ENCODE results near the gene GARIN1A. TPM values are rescaled to one million over a fixed set of nuclear protein-coding genes. Genes with fewer than 3 reads are reported as not detected.
"Not testable (repeated sequence)": the region's sequence is repeated elsewhere in the genome, so short reads cannot be mapped to it uniquely, and the experiment has no call there.

Gene GARIN1A
- total RNA-seq = under 1 TPM; 0.10 to 0.27 (median 0.16) TPM

DNA sequence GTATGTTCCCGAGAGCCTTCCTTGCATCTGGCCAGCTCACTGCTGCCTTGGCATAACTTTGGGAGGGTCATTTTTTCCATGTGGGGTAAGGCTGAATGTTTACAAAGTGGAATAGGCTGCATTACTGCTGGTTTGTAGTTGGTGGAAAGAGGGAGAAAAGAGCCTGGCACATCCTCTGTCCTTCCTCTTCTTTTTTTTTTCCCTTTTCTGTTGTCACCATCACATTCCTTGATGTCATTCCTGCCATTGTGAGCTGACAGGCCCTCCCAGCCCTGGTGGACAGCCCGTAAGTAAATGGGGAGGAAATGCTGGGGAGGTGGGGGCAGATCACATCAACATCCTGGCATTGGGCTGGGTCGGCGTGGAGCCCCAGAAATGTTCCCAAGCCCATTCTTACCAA is at the start of gene GARIN1A:
Gene GARIN1A, plus strand, starts transcription at position 301 of the 400 bp plus-strand sequence. CDS start 106 bp downstream, outside the sequence.
- ATAC-seq (no peak), DNase-seq (no peak)
- H3K36me3 Mint-ChIP-seq (ENCODE audit: insufficient read depth) = no peaks in the 10 kb centered on the region
- H3K9me3 Mint-ChIP-seq = no peaks in the 10 kb centered on the region
- H3K4me3 Mint-ChIP-seq = no peak within 1 kb of the TSS
- peaks cover 3% of the 10 kb centered on the region for H3K4me1 Mint-ChIP-seq (ENCODE audit: low read depth)
- peaks cover 30% of the 10 kb centered on the region for H3K27me3 Mint-ChIP-seq (ENCODE audit: low read depth)

DNA sequence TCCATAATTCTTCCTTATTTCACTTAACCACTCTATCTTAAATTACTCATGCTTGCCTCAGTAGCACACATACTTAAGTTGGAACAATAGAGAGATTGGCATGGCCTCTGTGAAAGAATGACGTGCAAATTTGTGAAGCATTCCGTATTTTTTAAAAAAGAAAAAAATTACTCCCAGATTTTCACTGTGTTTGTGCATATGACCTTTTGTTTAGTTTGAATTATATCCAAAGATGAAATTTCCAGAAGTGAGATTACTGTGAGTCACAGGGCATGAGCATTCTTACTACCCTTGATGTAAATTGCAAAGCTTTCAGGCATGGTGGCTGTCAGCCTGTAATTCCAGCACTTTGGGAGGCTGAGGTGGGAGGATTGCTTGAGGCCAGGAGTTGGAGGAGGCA is 45.0 kb upstream of the GARIN1A start:
- H3K4me3 Mint-ChIP-seq; H3K27me3 Mint-ChIP-seq (ENCODE audit: low read depth); DNase-seq; H3K4me1 Mint-ChIP-seq (ENCODE audit: low read depth); ATAC-seq; H3K9me3 Mint-ChIP-seq: not testable (repeated sequence)
- peaks cover 24% of the 10 kb centered on the region for H3K36me3 Mint-ChIP-seq (ENCODE audit: insufficient read depth)

DNA sequence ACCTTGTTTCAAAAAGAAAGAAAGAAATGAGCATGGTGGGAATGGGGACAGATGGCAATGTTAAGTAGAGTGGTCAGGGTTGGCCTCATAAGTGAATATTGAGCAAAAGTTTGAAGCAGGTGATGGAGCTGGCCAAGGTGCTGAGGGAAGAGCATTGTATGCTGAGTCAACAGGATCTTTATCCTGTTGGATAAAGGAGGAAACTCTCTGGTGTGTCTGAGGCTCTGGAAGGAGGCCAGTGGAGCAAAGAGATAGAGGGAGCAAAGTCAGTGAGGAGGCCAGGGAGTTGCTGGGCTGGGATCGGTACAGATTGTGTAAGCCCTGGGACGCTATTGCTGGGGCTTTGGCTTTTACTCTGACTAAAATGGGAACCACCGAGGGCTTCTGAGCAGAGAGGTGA is 38.2 kb upstream of the GARIN1A start:
- not testable (repeated sequence) for H3K4me1 Mint-ChIP-seq (ENCODE audit: low read depth); ATAC-seq; H3K9me3 Mint-ChIP-seq; H3K27me3 Mint-ChIP-seq (ENCODE audit: low read depth); DNase-seq; H3K4me3 Mint-ChIP-seq
- H3K36me3 Mint-ChIP-seq (ENCODE audit: insufficient read depth) = peaks cover 30% of the 10 kb centered on the region

DNA sequence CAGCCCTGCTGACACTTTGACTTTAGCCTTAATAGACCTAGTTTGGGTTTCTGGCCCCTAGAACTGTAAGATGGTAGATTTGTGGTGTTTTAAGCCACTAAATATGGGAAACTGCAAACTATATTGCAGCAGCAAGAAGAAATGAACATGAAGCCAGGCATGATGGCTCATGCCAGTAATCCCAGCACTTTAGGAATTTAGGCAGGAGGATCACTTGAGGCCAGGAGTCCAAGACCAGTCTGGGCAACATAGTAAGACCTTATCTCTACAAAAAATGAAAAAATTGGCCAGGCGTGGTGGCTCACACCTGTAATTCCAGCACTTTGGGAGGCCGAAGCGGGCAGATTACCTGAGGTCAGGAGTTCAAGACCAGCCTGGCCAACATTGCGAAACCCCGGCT is 26.9 kb upstream of the GARIN1A start:
- ATAC-seq; H3K4me1 Mint-ChIP-seq (ENCODE audit: low read depth); H3K4me3 Mint-ChIP-seq; DNase-seq; H3K9me3 Mint-ChIP-seq; H3K27me3 Mint-ChIP-seq (ENCODE audit: low read depth): not testable (repeated sequence)
- H3K36me3 Mint-ChIP-seq (ENCODE audit: insufficient read depth) = peaks cover 10% of the 10 kb centered on the region

DNA sequence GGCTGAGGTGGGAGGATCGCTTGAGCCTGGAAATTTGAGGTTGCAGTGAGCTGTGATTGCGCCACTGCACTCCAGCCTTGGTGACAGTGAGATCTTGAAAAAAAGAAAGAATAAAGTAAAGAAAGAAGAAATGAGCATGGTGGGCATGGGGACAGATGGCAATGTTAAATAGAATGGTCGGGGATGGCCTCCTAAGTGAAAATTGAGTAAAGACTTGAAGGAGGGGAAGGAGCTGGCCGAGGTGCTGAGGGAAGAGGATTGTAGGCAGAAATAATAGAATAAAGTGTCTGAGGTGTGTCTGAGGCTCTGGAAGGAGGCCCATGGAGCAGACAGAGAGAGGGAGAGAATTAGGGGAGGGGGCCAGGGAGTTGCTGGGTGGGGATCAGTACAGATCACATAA is 26.2 kb upstream of the GARIN1A start:
- ATAC-seq; DNase-seq; H3K4me3 Mint-ChIP-seq; H3K4me1 Mint-ChIP-seq (ENCODE audit: low read depth); H3K27me3 Mint-ChIP-seq (ENCODE audit: low read depth); H3K9me3 Mint-ChIP-seq: not testable (repeated sequence)
- peaks cover 10% of the 10 kb centered on the region for H3K36me3 Mint-ChIP-seq (ENCODE audit: insufficient read depth)

DNA sequence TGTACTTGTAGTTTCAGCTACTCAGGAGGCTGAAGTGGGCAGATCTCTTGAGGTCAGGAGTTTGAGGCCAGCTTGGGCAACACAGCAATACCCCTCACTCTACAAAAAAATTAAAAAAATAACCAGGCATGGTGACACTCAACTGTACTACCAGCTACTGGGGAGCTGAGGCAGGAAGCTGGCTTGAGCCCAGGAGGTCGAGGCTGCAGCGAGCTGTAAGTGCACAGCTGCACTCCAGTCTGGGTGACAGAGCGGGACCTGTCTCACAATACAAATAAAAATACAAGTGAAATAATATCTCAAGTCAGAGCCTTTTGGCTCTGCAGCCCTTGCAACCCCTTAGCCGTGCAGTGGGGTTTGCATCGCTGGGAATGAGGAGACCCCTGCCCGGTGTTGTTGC is 25.2 kb upstream of the GARIN1A start:
- ATAC-seq; H3K27me3 Mint-ChIP-seq (ENCODE audit: low read depth); DNase-seq; H3K4me1 Mint-ChIP-seq (ENCODE audit: low read depth); H3K4me3 Mint-ChIP-seq; H3K9me3 Mint-ChIP-seq: not testable (repeated sequence)
- H3K36me3 Mint-ChIP-seq (ENCODE audit: insufficient read depth) = peaks cover 10% of the 10 kb centered on the region

DNA sequence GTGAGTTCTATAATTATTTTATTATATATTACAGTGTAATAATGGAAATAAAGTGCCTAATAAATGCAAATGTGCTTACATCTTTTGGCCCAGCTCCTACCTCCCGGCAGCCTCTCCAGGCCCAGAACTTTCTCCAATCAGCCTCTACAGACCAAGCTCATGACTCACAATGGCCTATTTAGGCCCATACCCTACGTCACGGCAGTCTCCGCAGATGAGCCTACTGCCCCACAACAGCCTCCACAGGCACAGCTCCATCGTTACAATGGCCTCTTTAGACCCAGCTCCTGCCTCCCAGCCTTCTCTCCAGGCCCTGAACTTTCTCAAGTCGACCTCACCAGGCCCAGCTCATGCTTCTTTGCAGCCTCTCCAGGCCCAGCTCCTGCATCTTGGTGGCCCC is 21.0 kb upstream of the GARIN1A start:
- not testable (repeated sequence) for H3K9me3 Mint-ChIP-seq; H3K4me3 Mint-ChIP-seq; ATAC-seq; H3K36me3 Mint-ChIP-seq (ENCODE audit: insufficient read depth); H3K4me1 Mint-ChIP-seq (ENCODE audit: low read depth); H3K27me3 Mint-ChIP-seq (ENCODE audit: low read depth); DNase-seq

DNA sequence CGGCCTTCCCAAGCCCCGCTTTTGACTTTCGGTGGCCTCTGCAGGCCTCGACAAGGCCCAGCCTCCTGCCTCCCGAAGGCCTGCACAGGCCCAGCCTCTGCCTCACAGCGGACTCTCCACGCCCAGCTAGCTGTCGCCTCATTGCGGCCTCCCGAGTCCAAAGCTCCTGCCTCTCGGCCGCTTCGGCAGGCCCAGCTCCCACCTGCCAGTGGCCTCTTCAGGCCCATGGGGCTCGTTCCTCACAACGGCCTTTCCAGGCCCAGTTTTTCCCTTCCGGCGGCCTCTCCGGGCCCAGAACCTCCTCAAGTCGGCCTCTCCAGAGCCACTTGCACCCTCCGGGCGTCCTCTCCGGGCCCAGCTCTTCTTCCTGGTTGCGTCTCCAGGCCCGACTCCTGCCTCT is 19.5 kb upstream of the GARIN1A start:
- not testable (repeated sequence) for ATAC-seq; DNase-seq; H3K9me3 Mint-ChIP-seq; H3K36me3 Mint-ChIP-seq (ENCODE audit: insufficient read depth); H3K4me3 Mint-ChIP-seq; H3K4me1 Mint-ChIP-seq (ENCODE audit: low read depth); H3K27me3 Mint-ChIP-seq (ENCODE audit: low read depth)

DNA sequence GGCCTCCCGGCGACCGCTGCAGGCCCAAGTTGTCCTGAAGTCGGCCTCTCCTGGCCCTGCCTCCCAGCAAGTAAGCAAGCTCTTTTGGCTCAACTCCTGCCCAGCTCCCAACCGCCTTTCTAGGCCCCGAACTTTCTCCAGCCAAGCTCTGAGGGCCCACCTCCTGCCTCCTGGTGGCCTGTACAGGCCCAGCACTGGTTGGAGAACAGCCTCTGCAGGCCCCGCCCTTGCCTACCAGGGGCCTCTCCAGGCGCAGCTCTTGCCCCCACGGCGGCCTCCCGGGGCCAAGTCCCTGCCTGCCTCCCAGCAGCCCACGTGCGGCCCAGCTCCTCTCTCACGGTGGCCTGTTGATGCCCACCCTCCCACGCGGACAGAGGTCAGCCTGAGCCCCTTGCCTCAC is 18.9 kb upstream of the GARIN1A start:
- not testable (repeated sequence) for ATAC-seq; H3K27me3 Mint-ChIP-seq (ENCODE audit: low read depth); H3K4me1 Mint-ChIP-seq (ENCODE audit: low read depth); DNase-seq; H3K4me3 Mint-ChIP-seq; H3K36me3 Mint-ChIP-seq (ENCODE audit: insufficient read depth); H3K9me3 Mint-ChIP-seq

DNA sequence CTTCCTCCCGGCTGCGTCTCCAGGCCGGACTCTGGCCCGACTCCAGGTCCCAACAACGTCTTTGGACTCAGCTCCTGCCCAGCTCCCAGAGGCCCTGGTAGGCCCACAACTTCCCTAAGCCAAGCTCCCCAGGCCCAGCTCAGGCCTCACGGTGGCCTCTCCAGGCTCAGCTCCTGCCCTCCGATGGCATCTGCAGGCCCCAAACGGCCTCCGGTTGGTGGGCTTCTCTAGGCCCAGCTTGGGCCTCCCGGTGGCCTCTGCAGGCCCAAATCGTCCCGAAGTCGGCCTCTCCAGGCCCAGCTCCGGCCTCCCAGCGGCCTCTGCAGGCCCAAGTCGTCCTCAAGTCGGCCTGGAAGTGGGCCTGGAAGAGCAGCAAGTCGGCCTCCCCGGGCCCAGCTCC is 18.0 kb upstream of the GARIN1A start:
- not testable (repeated sequence) for H3K4me3 Mint-ChIP-seq; H3K36me3 Mint-ChIP-seq (ENCODE audit: insufficient read depth); ATAC-seq; H3K4me1 Mint-ChIP-seq (ENCODE audit: low read depth); DNase-seq; H3K9me3 Mint-ChIP-seq; H3K27me3 Mint-ChIP-seq (ENCODE audit: low read depth)

DNA sequence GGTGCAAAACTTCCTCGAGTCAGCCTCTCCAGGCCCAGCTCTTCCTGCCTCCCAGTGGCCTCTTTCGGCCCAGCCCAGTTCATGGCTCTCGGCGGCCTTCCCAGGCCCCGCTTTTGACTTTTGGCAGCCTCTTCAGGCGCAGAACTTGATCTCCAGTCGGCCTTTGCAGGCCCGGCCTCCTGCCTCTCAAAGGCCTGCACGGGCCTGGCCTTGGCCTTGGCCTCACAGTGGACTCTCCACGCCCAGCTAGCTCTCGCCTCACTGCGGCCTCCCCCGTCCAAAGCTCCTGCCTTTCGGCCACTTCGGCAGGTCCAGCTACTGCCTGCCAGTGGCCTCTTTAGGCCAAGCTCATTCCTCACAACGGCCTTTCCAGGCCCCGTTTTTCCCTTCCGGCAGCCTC is 17.6 kb upstream of the GARIN1A start:
- not testable (repeated sequence) for H3K9me3 Mint-ChIP-seq; H3K36me3 Mint-ChIP-seq (ENCODE audit: insufficient read depth); H3K4me1 Mint-ChIP-seq (ENCODE audit: low read depth); H3K27me3 Mint-ChIP-seq (ENCODE audit: low read depth); H3K4me3 Mint-ChIP-seq; DNase-seq; ATAC-seq

DNA sequence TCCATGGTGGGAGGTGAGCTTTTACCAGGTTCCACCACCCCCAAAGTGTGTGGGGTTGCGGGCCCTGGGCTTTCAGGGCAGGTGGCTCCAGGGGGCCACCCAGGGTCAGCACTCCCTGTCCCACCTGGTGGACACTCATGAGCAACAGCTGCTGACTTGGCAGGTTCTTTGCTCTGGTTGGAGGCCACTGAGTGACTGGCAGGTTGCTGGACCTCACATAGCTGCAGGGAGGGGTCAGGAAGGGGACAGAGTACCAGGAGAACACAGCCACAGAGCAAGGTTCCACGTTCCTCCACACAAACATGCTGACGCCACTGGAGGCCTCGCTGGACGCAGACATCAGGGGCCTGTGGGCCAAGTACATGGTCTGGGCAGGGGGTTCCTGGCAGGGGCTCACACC is 13.7 kb upstream of the GARIN1A start:
- not testable (repeated sequence) for H3K9me3 Mint-ChIP-seq; DNase-seq; H3K4me3 Mint-ChIP-seq; H3K27me3 Mint-ChIP-seq (ENCODE audit: low read depth); H3K4me1 Mint-ChIP-seq (ENCODE audit: low read depth); ATAC-seq; H3K36me3 Mint-ChIP-seq (ENCODE audit: insufficient read depth)

DNA sequence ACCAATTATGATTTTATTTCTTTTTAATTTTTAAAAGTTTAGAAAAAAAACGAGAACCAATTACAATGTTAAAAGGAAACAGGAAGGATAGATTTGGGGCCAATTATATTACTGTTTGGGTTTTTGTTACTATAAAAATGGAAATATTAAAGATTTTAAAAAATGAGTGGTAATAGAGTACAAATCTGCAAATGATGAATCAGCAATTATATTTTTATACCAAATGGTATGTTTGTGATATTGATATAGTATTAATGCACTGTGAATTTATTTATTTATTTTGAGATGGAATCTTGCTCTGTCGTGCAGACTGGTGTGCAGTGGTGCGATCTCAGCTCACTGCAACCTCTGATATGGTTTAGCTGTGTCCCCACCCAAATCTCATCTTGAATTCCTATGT is 11.5 kb upstream of the GARIN1A start:
- no peak for DNase-seq
- Mint-ChIP-seq H3K9me3 (peaks cover 7% of the 10 kb centered on the region), H3K27me3 (ENCODE audit: low read depth) (no peaks in the 10 kb centered on the region), H3K4me3 (no peak overlapping the region), H3K36me3 (ENCODE audit: insufficient read depth) (peaks cover 8% of the 10 kb centered on the region), H3K4me1 (ENCODE audit: low read depth) (no peaks in the 10 kb centered on the region)
- no peak for ATAC-seq

DNA sequence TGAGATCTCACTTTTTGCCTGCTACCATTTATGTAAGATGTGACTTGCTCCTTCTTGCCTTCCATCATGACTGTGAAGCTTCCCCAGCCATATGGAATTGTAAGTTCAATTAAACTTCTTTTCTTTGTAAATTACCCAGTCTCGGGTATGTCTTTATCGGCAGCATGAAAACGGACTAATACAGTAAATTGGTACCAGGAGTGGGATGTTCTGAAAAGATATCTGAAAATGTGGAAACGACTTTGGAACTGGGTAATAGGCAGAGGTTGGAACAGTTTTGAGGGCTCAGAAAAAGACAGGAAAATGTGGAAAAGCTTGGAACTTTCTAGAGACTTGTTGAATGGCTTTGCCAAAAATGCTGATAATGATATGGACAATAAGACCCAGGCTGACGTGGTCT is 10.6 kb upstream of the GARIN1A start:
- DNase-seq (no peak), ATAC-seq (no peak)
- peaks cover 8% of the 10 kb centered on the region for H3K36me3 Mint-ChIP-seq (ENCODE audit: insufficient read depth)
- H3K9me3 Mint-ChIP-seq = peaks cover 7% of the 10 kb centered on the region
- no peaks in the 10 kb centered on the region for H3K27me3 Mint-ChIP-seq (ENCODE audit: low read depth)
- no peak overlapping the region for H3K4me3 Mint-ChIP-seq
- H3K4me1 Mint-ChIP-seq (ENCODE audit: low read depth) = no peaks in the 10 kb centered on the region

DNA sequence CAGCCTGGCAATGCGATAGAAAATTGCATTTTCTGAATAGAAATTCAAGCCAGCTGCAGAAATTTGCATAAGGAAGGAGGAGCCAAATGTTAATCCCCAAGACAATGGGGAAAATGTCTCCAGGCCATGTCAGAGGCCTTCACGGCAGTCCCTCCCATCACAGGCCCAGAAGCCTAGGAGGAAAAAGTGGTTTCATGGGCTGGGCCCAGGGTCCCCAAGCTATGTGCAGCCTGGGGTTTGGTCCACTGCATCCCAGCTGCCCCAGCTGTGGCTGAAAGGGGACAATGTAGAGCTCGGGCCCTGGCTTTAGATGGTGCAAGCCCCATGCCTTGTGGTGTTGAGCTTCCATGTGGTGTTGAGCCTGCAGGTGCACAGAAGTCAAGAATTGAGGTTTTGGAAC is 10.0 kb upstream of the GARIN1A start:
- Mint-ChIP-seq H3K36me3 (ENCODE audit: insufficient read depth) (peaks cover 8% of the 10 kb centered on the region), H3K27me3 (ENCODE audit: low read depth) (no peaks in the 10 kb centered on the region), H3K9me3 (peaks cover 7% of the 10 kb centered on the region), H3K4me3 (no peak overlapping the region), H3K4me1 (ENCODE audit: low read depth) (no peaks in the 10 kb centered on the region)
- DNase-seq (no peak), ATAC-seq (no peak)

DNA sequence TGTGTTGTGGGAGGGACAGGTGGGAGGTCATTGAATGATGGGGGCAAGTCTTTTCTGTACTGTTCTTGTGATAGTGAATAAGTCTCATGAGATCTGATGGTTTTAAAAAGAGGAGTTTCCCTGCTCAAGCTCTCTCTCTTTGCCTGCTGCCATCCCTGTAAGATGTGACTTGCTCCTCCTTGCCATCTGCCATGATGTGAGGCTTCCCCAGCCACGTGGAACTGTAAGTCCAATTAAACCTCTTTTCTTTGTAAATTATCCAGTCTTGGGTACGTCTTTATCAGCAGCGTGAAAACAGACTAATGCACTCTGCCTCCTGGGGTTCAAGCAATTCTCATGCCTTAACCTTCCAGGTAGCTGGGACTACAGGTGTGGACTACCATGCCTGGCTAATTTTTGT is 8.9 kb upstream of the GARIN1A start:
- not testable (repeated sequence) for H3K4me3 Mint-ChIP-seq; ATAC-seq; H3K4me1 Mint-ChIP-seq (ENCODE audit: low read depth); DNase-seq; H3K36me3 Mint-ChIP-seq (ENCODE audit: insufficient read depth); H3K9me3 Mint-ChIP-seq; H3K27me3 Mint-ChIP-seq (ENCODE audit: low read depth)

Data from activated T-cell treated with anti-CD3 and anti-CD28 coated beads, Interleukin-2, amount 50 U/mL, for 4 hours (primary cell).